Caki2 (cell line): ENCODE measurements around the gene ARHGAP22. TPM values are rescaled to one million over a fixed set of nuclear protein-coding genes. Genes with fewer than 3 reads are reported as not detected.
A peak's percentile ranks its signal among the peaks of the same experiment; 100 is the strongest.

Source experiments
- DNase-seq: peaks from one replicate; pipeline ENCODE4 v3.0.0-alpha.2; 2015; ENCODE audit warnings: low read depth
- in situ Hi-C: cut with HindIII; loops from 2 replicates; pipeline ENCODE4 v1.10.0; 2016; ENCODE audit warnings: low sequenced_read_pairs, low pct_unique_long_range_greater_than_20kb, mixed read lengths
- total RNA-seq: library from RNA; depleted of rRNA; stranded (reverse); fragments of >200 nt; shearing (Covaris generic); gene quantifications from 2 replicates; pipeline ENCODE4 v1.2.3, GENCODE V29; 2014; ENCODE audit warnings: low replicate concordance; rRNA removed

Gene ARHGAP22
- total RNA-seq, 1 experiment from 2014 or later: 14.8 TPM

GRCh38 chr10:48414778-48415177 lies 190.1 kb downstream of the ARHGAP22 start:
- in situ Hi-C loops: no loop called here
- no peak for DNase-seq

GRCh38 chr10:48414160-48414559 lies 190.7 kb downstream of the ARHGAP22 start:
- DNase-seq: no peak
- in situ Hi-C loops: no loop called here

GRCh38 chr10:48412933-48413332 lies 191.9 kb downstream of the ARHGAP22 start:
- in situ Hi-C loops: no loop called here
- no peak for DNase-seq

- DNase-seq: no peak
- in situ Hi-C loops: no loop called here
These were observed 192.8 kb downstream of the ARHGAP22 start for GRCh38 chr10:48412081-48412480.

- in situ Hi-C loops: no loop called here
- DNase-seq: no peak
These were observed 193.4 kb downstream of the ARHGAP22 start for GRCh38 chr10:48411510-48411909.

- DNase-seq: no peak
- in situ Hi-C loops: no loop called here
These were observed 194.4 kb downstream of the ARHGAP22 start for GRCh38 chr10:48410503-48410902.

- in situ Hi-C loops: no loop called here
- DNase-seq: no peak
These were observed 198.2 kb downstream of the ARHGAP22 start for GRCh38 chr10:48406658-48407057.

GRCh38 chr10:48406204-48406603 lies 198.7 kb downstream of the ARHGAP22 start:
- in situ Hi-C loops: no loop called here
- DNase-seq: peak; percentile 87

GRCh38 chr10:48404646-48405045 lies 200.2 kb downstream of the ARHGAP22 start:
- no peak for DNase-seq
- in situ Hi-C loops: no loop called here

- in situ Hi-C loops: no loop called here
- DNase-seq: no peak
These were observed 204.0 kb downstream of the ARHGAP22 start for GRCh38 chr10:48400850-48401220.

GRCh38 chr10:48400129-48400849 lies 204.6 kb downstream of the ARHGAP22 start:
- no peak for DNase-seq

GRCh38 chr10:48399551-48399950 lies 205.3 kb downstream of the ARHGAP22 start:
- in situ Hi-C loops: no loop called here

More at GRCh38 chr10:48400129-48400849, 204.6 kb downstream of the ARHGAP22 start:
- in situ Hi-C loops: no loop called here

GRCh38 chr10:48399056-48399541 lies 205.8 kb downstream of the ARHGAP22 start:
- DNase-seq: no peak
- in situ Hi-C loops: no loop called here

More at GRCh38 chr10:48399551-48399950, 205.3 kb downstream of the ARHGAP22 start:
- DNase-seq: no peak

- in situ Hi-C loops: no loop called here
- DNase-seq: no peak
These were observed 206.6 kb downstream of the ARHGAP22 start for GRCh38 chr10:48398261-48398660.

Other genes starting within 250 kb of the ARHGAP22 start
- not detected in 2 replicates for gene WDFY4, start 79.8 kb upstream of the ARHGAP22 start, total RNA-seq